Osteocyte (in vitro differentiated cells): Measurements from ENCODE around the gene PIK3CD. TPM values are rescaled to one million over a fixed set of nuclear protein-coding genes. Genes with fewer than 3 reads are reported as not detected.

ENCODE experiments used
- DNase-seq: peaks from one replicate; pipeline ENCODE4 v3.0.0; 2021; ENCODE audit warnings: mixed read lengths; ENCODE audit not compliant: unreplicated experiment; ENCODE audit errors: extremely low spot score
- H3K27ac Mint-ChIP-seq: one replicate; pipeline ENCODE4 v1.8.0; 2021; ENCODE audit warnings: mild to moderate bottlenecking, mixed read lengths; ENCODE audit not compliant: unreplicated experiment
- H3K27me3 Mint-ChIP-seq: one replicate; pipeline ENCODE4 v1.8.0; 2021; ENCODE audit warnings: mixed read lengths; ENCODE audit not compliant: unreplicated experiment
- H3K36me3 Mint-ChIP-seq: one replicate; pipeline ENCODE4 v1.8.0; 2021; ENCODE audit warnings: mixed read lengths; ENCODE audit not compliant: unreplicated experiment
- H3K4me1 Mint-ChIP-seq: one replicate; pipeline ENCODE4 v1.8.0; 2021; ENCODE audit warnings: mixed read lengths; ENCODE audit not compliant: unreplicated experiment
- H3K4me3 Mint-ChIP-seq: one replicate; pipeline ENCODE4 v1.8.0; 2021; ENCODE audit warnings: mild to moderate bottlenecking, moderate library complexity, mixed read lengths; ENCODE audit not compliant: unreplicated experiment
- H3K9me3 Mint-ChIP-seq: one replicate; pipeline ENCODE4 v1.8.0; 2021; ENCODE audit warnings: mixed read lengths; ENCODE audit not compliant: unreplicated experiment
- total RNA-seq: library from RNA; stranded (reverse); gene quantifications from 2 replicates; pipeline ENCODE4 v1.2.1, GENCODE V29; 2021
- TF ChIP-seq, protein P1 (sequence below): fragments of 200-600 bp; sonication (generic); IDR thresholded peaks from 2 replicates; pipeline ENCODE4 v1.5.0; 2021; ENCODE audit warnings: antibody characterized with exemption, mild to moderate bottlenecking, moderate library complexity

PIK3CD gene
- total RNA-seq, 1 donor from 2014 or later = 14.6 TPM

DNA sequence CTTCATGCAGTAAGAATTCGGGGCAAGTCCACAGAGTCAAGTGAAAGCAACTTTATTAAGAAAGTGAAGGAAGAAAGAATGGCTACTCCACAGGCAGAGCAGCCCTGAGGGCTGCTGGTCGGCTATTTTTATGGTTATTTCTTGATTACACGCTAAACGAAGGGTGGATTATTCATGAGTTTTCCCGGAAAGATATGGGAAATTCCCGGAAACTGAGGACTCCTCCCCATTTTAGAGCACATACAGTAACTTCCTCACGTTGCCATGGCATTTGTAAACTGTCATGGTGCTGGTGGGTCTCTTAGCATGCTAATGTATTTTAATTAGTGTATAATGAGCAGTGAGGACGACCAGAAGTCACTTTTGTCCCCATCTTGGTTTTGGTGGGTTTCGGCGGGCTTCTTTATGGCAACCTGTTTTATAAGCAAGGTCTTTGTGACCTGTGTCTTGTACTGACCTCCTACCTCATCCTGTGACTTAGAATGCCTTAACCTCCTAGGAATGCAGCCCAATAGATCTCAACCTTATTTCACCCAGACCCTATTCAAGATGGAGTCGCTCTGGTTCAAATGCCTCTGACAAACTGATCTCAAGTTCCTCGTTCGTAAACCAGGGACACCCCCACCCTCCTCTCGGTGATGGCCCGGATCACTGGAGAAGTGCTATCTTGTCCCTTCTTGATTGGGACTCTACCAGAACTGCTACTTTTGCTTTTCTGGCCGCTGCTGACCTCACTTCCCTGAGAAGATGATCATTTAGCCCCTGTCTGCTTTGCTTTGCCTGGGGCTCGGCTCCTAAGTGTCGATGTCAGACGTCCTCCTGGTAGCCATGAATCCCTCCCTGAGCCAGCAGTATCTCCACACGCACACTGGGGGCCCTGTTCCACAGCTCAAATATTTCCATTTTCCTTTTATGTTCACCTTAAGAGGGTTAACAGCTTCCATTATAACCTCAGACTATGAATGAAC lies 123.5 kb downstream of the PIK3CD start:
- no peaks in the 10 kb centered on the region for H3K27me3 Mint-ChIP-seq
- TF ChIP-seq, protein P1, sequence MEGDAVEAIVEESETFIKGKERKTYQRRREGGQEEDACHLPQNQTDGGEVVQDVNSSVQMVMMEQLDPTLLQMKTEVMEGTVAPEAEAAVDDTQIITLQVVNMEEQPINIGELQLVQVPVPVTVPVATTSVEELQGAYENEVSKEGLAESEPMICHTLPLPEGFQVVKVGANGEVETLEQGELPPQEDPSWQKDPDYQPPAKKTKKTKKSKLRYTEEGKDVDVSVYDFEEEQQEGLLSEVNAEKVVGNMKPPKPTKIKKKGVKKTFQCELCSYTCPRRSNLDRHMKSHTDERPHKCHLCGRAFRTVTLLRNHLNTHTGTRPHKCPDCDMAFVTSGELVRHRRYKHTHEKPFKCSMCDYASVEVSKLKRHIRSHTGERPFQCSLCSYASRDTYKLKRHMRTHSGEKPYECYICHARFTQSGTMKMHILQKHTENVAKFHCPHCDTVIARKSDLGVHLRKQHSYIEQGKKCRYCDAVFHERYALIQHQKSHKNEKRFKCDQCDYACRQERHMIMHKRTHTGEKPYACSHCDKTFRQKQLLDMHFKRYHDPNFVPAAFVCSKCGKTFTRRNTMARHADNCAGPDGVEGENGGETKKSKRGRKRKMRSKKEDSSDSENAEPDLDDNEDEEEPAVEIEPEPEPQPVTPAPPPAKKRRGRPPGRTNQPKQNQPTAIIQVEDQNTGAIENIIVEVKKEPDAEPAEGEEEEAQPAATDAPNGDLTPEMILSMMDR = no peak
- no peak for DNase-seq
- no peak overlapping the region for H3K27ac Mint-ChIP-seq
- peaks cover 9% of the 10 kb centered on the region for H3K36me3 Mint-ChIP-seq
- H3K4me3 Mint-ChIP-seq = no peak overlapping the region
- H3K4me1 Mint-ChIP-seq = peaks cover 10% of the 10 kb centered on the region
- no peaks in the 10 kb centered on the region for H3K9me3 Mint-ChIP-seq

DNA sequence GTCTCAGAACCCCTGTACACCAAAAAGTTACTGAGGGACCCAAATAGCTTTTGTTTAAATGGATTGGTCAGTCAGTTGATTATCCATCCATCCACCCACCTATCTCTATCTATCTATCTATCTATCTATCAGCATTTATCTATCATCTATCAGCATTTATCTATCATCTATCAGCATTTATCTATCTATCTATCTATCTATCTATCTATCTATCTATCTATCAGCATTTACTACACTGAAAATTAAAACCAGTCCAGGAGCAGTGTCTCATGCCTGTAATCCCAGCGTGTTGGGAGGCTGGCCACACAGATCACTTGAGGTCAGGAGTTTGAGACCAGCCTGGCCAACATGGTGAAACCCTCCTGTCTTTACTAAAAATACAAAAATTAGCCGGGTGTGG lies 125.2 kb downstream of the PIK3CD start:
- Mint-ChIP-seq H3K27ac (no peak overlapping the region), H3K27me3 (no peaks in the 10 kb centered on the region), H3K4me1 (peaks cover 11% of the 10 kb centered on the region), H3K9me3 (no peaks in the 10 kb centered on the region), H3K36me3 (peaks cover 9% of the 10 kb centered on the region), H3K4me3 (no peak overlapping the region)
- TF ChIP-seq, protein P1 = no peak
- no peak for DNase-seq

Other genes with a start within 250 kb of the PIK3CD start
- 6.9 and 7.0 TPM in 2 replicates for gene SLC25A33, start 112.3 kb upstream of the PIK3CD start, total RNA-seq
- gene TMEM201, start 62.8 kb upstream of the PIK3CD start, total RNA-seq = 17.3 and 17.9 TPM in 2 replicates
- gene CLSTN1, start 172.2 kb downstream of the PIK3CD start, total RNA-seq = 179 and 187 TPM in 2 replicates